ENCODE data around the gene COIL.

GRCh38 chr17:56943505-56944125, 17.2 kb downstream of the COIL start:
- TF ChIP-seq CTCF (IDR thresholded peaks at IDR 0.05) (no peak), POLR2A (IDR thresholded peaks at IDR 0.05) (no peak), POLR2AphosphoS5 (IDR thresholded peaks at IDR 0.05) (no peak)
